ENCODE data around the gene DKK3.

DNA sequence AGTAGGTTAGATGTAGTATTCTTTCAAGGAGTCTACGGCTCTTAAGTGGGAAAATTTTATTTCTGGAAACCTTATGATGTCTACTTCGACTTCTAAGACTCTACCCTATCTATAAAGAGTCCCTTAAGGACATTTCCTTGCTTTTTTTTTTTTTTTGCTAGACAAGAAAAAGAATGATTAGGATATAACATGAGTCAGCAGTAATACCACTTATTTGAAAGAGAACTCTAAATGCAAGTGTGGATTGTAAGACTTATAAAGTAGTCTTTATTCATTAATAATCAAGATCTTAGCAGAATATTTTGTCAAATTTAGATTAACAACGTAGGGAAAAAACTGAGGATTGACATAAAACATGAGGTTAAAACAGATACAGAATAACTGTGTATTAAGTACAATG lies 71.0 kb downstream of the DKK3 start:
- no peak for TF ChIP-seq RAD21 (conservative IDR thresholded peaks at IDR 0.05 in 1 of 2, IDR thresholded peaks at IDR 0.05 in 1 of 2)
- TF ChIP-seq, protein P1, sequence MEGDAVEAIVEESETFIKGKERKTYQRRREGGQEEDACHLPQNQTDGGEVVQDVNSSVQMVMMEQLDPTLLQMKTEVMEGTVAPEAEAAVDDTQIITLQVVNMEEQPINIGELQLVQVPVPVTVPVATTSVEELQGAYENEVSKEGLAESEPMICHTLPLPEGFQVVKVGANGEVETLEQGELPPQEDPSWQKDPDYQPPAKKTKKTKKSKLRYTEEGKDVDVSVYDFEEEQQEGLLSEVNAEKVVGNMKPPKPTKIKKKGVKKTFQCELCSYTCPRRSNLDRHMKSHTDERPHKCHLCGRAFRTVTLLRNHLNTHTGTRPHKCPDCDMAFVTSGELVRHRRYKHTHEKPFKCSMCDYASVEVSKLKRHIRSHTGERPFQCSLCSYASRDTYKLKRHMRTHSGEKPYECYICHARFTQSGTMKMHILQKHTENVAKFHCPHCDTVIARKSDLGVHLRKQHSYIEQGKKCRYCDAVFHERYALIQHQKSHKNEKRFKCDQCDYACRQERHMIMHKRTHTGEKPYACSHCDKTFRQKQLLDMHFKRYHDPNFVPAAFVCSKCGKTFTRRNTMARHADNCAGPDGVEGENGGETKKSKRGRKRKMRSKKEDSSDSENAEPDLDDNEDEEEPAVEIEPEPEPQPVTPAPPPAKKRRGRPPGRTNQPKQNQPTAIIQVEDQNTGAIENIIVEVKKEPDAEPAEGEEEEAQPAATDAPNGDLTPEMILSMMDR (IDR thresholded peaks at IDR 0.05) = no peak
- no peak for TF ChIP-seq POLR2A (IDR thresholded peaks at IDR 0.05; ENCODE audit: low read length)
- no peak for TF ChIP-seq RCOR1 (IDR thresholded peaks at IDR 0.05; ENCODE audit: low read depth, low read length)
- no peak for TF ChIP-seq CHD2 (IDR thresholded peaks at IDR 0.05; ENCODE audit: low read length, partially characterized antibody)

All from A549 (cell line).